ENCODE results near the gene ANKRD62.

ANKRD62 gene

DNA sequence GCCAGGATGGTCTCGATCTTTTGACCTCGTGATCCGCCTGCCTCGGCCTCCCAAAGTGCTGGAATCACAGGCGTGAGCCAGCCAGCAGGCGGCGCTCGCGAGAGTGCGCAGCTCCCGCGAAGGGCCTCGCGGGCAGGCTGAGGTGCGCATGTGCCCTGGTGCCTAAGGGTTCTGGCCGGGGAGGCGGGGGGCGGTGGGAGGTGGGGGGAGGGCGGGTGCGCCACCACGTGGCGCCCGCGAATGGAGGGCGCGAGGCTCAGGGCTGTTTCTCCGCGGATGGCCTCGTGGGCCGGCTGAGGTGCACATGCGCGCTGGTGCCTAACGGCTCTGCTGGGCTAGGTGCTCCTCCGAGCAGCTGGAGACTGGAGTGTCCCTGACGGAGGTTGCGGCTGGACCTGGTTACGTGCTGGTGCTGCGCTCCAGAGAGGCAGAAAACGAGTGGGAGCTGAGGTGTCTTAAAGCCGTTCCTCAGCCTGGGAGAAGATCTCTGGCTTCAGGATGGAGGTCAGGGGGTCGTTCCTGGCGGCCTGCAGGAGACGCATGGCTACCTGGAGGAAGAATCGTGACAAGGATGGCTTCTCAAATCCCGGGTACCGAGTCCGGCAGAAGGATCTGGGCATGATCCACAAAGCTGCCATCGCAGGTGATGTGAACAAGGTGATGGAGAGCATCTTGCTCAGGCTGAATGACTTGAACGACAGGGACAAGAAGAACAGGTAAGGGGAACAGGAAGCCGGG is at the start of gene ANKRD62:
ANKRD62 (plus strand) TSS at position 324 of the 738 bp plus-strand sequence; CDS start at position 499, 175 bp downstream.
- no peak for FAIRE-seq

DNA sequence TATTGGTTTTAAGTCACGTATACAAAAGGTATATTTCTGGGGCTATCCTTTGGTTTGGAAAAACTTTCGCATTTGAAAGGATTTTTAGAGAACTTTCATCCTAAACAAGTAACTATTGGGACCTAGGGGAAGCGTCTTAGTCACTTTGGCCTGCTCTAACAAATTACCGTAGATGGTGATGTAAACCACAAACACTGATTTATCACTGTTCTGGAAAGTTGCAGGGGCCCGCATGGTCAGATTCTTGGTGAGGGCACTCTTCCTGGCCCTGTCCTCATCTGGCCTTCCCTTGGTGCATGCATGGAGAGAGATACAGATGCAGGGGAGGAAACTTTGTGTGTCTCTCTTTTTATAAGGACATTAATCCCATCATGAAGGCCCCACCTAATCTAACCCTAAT is 49.1 kb upstream of the ANKRD62 start:
- no peak for FAIRE-seq

DNA sequence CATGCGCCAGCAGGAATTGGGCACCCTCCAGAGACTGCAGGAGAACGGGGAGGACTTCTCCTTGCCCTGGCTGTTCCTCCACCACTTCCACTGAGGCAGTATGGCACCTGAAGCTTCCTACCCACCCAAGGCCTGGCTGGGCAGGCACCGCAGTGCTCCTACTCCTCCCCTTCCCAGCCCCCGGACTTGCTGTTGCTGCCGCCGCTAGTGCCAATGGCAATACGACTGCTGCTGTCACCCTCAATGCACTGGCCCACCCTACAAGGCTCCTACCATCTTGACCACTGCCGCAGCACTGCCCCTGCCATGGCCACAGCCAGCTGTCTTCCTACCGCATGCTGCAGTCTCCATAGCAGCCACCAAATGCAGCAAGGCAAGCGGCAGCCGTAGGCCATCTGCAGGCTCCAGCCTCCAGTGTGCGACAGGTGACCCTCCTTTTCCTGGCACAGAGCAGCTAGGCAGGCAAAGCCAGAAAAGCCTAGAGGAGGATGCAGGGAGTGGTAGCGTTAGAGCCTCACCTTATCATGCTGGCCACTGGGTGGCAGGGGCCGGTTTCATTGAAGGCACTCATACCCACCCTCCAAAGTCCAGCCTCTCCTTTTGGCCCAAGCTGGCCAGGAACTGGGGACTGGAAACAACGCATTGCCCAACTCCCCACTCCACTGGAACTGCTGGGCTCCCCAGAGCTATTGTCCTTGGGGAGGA is 47.4 kb upstream of the ANKRD62 start:
- no peak for FAIRE-seq

DNA sequence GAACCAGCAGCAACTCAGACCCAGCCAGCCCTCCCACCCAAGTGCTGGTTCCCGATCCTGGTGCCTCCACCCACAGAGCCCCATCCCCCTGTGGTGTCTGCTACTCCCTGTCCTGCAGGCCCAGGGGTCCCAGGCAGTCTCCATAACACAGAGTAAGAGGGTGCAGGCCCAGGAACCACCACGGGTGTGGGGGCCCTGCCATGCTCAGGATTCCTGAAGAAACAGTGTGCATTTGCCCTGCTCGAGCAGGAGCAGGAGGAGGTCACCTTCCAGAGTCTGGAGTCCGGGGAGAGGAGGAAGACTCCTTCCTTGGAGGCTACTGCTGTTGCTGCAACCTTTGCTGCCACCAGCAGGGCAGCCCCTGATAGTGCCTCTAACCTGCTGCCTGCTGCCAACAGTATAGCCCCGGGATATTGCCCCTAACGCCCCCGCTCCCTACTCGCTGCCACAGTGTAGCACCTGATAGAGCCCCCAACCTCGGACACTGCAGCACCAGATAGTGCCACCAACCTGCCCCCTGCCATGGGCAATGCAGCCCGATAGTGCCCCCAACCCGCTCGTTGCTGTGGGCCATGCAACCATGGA is 46.8 kb upstream of the ANKRD62 start:
- no peak for FAIRE-seq

DNA sequence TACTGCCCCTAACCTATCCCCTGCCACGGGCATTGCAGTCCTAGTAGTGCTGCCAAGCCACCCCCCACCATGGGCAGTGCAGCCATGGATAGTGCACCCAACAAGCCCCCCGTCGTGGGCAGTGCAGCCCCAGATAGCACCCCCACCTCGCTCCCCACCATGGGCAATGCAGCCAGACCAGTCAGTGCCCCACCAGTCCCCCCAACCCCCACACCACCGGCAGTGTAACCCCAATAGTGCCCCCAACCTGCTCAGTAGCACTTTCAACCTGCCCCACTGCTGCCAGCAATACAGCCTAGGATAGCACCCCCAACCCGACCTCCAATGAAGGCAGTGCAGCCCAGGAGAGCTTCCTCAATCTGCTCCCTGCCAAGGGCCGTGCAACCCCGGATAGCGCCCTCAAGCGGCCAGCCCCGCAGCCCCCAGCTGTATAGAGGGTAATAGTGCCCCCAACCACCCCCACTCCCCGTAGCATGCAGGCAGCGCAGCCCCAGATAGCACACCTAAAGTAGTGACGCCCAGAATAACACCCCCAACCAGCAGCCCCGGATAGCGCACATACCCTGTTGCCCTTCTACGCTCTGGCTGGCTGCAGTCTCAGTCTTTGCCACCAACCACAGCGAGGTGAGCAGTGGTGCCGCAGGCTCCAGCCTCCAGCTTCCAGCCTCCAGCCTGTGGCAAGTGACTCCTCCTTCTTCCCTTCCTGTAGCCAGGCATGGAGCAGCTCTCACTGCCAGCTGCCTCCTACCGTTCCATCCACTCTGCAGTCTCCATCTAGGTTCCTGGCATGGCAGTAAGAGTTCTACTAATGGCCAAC is 45.4 kb upstream of the ANKRD62 start:
- no peak for FAIRE-seq

DNA sequence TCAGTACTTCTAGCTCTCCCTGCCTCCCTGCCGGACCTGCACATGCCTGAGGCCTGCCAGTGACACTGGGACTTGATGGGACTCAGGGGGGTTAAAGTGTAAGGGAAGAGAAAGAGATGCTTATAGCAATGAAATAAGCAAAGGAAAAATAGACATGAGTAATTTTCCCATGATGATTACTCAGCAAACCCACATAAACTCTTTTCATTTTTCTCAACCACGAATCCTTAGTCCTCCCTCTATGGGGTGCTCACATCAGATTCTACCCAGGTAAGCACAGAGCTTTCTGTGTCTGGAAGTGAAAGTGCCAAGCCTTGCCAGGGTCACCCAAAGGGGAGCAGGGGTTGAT is 44.8 kb upstream of the ANKRD62 start:
- no peak for FAIRE-seq

DNA sequence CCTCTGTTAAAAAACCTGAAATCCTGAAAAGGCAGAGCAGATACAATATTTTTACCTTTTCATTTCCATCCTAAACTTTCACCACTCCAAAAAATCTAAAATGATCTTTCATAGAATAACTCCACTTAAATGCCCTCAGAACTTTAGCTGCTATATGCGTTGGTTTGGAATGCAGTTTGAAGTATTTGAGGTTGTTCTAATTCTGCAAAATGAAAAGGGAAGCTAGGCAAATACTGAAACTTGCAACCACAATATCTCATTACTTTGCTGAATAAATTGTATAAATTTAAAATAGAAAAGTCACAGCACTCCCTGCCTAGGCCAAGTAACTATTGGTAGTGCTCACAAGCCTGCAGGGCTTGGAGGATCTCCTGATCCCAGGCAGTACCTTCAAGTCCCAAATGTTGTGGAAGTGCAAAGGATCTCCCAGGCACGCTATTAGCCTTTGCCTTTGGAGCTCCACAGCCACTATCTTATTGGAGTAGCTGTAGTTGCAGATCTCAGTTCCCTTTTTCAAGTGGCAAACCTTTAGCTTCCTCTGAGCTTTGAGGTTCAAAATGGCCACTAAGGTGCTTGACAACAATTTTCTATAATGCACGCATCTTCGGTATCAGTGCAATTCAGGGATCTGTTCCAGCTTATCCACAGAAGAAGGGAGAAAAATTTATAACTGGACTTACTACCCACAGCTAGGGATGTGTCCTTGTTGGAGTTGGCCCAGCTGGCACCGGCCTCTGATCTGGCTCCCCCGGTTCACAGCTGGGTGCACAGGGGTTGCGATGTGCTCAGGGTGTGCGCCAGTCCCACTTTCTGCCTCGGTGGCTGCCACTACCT is 43.4 kb upstream of the ANKRD62 start:
- no peak for FAIRE-seq

DNA sequence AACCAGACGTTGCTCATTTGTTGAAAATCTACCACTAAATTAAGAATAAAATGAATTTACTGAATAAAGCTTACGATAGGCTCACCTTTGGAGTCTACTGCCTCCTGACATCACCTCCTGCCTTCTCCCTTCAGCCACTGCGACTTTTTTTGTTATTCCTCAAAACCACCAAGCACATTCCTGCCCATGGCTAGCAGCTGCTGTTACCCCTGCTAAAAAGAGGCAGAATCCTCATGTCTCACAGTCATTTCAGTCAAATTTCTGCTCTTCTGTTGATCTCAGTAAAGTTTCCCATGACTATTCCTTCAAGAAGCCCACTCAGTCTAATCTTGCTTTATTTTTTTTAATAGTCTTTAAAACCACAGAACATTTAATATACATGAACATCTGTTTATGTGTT is 40.8 kb upstream of the ANKRD62 start:
- no peak for FAIRE-seq

DNA sequence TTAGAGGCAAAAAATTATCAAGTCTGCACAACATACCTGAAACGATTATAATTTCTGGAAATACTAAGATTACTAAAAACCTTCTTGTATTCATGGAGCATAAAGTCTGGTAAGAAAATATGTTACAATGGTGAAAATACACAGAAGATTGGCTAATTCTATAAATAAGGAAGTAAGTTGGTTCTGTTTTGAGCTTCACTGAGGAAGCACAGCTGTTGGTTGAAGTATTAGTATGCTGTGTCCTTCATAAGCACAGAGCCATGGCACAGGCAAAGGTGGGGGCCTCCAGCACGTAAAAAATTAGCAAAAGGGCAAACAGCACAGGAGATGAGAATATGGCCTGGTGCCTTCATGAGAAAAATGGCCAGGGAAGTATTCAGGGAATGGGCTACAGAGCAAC is 40.4 kb upstream of the ANKRD62 start:
- no peak for FAIRE-seq

DNA sequence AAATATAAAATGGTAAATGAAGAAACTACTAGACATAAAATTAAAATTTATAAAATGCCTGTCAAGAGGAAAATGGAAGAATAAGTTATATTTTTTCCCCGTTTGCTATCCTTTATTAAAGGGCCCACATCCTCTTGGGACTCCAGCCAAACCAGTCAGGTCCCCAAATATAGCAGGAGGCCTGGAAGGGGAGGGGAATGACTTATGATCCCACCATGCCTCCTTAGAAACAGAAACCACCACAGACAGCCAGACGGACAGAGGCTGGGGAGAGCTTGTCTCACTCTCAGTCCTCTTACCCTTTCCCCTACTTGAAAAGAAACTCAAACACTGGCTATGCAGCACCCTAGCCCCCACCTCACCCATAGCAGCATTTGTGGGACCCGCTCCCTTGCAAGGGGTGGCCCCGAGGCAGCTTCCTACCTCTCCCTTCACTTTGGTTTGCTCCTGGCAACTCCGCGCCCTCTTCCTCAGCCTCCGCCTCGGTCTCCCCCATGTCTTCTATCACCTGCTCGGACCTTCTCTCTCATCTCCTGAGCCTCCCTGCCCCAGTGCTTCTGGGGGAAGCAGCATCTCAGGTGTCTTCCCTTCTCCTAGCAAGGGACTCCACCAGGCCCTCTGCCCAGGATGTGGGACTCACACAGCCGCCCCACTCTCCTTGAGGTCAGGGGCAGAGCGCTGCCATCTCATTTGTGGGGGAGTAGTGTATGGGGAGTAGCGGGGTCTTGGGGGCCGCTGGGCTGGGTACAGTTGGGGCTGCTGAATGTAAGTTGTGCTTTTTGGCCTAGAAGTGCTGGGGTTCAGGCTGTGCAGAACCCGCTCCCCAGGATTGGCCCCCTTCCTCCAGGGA is 37.4 kb upstream of the ANKRD62 start:
- FAIRE-seq = no peak

DNA sequence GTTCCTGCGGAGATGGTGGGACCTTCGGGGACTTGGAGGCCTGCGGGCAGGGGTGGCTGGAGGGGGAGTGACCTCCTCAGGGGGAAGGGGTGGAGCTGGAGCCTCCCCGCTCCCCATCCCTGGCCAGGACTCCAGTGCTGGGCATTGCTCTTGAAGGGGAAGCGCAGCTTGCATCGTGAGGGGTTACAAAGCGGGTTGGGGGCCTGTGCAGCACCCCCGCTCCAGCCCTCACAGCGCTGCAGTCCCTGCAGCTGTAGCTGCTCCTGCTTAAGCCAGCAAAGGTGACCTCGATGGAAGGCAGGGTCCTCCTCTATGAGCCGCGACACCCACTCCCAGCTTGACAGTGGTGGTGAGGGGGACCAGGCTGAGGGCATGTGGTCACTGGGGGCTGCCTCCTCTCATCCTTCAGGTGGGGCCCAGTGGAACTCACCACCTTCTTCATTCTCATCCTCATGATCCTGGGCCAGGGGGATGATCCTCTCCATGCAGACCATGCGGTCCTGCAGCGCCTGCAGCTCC is 36.7 kb upstream of the ANKRD62 start:
- no peak for FAIRE-seq

DNA sequence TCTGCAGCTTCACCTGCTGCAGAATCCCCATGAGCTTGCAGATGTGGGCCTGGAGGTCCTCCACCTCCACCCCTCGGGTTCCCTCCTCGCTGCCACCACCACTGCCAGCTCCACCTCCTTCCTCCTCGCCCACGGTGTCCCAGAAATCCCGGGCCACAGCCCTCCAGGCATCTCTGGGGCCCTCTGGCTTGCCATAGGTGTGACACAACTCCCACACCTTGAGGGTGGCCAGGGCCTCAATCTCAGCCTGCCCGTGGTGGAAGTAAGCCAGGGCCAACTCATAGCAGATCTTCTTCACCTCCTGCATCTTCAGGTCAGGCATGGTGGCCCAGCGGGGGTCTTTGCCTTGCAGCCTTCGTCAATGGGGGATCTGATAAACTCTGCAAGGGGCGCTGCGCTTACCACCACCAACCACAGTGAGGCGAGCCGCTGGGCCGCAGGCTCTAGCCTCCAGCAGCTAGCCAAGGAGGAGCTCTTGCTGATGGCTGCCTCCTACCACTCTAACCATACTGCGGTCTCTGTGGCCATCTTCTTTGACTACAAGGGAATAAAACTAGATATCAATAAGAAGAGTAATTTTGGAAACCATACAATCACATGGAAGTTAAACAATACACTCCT is 36.1 kb upstream of the ANKRD62 start:
- FAIRE-seq = no peak

DNA sequence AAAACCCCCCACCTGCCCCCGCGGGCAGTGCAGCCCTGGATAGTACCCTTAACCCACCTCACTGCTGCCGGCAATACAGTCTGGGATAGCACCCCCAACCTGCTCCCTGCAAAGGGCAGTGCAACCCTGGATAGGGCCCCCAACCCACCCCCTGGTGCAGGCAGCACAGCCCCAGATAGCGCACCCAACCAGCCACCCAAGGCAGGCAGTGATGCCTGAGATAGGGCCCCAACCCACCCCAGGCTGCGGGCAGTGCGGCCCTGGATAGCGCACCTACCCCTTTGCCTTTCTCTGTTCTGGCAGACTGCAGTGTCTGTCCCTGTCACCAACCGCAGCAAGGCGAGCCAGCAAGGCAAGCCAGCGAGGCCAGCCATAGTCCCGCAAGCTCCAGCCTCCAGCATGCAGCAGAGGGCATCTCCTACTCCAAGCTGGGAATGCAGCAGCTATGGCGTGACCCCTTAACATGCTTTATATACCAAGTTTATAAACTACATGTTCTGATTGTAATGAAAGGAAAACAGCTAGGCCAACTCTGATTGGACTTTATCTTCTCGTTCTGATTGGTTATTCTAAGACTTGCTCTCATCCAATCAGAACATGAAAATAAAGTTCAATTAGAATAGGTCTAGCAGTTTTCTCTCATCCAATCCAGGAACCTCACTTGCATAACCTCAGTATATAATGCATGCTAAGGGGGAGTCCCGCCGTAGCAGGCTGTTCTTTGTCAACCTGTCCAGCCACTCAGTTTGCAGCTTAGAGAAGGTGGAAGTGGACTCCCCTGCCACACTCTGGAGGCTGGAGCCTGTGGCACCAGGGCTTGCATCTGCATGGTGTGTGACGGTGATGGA is 34.1 kb upstream of the ANKRD62 start:
- FAIRE-seq = no peak

DNA sequence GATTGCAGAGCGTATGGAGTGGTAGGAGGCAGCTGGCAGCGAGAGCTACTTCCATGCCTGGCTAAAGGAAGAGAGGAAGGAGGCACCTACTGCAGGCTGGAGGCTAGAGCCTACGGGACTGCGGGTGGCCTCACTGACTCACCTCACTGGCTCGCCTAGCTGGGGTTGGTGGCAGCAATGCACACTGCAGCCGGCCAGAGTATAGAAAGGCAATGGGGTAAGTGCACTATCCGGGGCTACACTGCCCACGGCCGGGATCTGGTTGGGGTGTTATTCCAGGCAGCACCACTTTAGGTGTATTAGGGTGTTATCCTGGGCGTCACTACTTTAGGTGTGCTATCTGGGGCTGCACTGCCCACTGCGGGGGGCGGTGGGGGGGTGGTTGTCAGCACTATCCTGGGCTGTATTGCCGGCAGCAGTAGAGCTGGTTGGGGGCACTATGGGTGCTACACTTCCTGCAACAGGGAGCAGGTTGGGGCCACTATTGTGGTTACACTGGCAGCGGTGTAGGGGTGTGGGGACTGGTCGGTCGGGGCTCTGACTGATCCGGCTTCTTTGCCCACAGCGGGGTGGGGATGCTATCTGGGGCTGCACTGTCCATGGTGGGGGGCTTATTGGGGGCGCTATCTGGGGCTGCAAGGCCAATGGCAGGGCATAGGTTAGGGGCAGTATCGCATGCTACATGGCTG is 33.3 kb upstream of the ANKRD62 start:
- no peak for FAIRE-seq

DNA sequence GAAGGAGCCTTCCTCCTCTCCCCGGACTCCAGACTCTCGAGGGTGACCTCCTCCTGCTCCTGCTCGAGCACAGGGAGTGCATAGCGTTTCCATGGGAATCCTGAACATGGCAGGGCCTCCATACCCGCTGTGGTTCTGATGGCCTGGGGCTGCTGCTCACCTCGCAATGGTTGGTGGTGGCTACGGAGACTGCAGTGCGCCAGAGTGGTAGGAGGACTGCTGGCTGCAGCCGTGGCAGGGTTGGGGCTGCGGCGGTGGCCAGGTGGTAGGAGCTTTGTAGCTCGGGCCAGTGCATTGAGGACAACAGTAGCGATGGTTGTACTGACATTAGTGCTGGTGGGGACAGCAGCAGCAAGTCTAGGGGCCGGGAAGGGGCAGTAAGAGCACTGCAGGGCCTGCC is 32.0 kb upstream of the ANKRD62 start:
- no peak for FAIRE-seq

DNA sequence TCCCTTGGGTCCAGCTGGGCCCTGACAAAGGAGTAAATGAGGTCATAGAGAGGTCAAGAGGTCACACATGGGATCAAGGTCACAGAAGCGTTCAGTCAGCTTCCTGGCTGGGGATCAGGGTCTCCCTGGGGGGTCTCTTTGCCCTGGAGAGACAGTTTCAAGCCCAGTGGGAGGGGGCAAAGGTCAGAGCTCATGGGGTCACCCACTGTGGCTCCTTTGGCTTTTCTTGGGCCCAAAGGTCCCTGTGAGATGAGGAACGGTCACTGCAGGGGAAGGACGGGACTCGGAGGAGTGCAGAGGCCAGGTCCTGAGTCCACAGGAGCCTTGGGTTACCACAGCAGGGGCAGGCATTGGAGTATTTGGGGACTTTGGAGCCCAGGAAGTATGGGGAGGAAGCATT is 30.7 kb upstream of the ANKRD62 start:
- no peak for FAIRE-seq

DNA sequence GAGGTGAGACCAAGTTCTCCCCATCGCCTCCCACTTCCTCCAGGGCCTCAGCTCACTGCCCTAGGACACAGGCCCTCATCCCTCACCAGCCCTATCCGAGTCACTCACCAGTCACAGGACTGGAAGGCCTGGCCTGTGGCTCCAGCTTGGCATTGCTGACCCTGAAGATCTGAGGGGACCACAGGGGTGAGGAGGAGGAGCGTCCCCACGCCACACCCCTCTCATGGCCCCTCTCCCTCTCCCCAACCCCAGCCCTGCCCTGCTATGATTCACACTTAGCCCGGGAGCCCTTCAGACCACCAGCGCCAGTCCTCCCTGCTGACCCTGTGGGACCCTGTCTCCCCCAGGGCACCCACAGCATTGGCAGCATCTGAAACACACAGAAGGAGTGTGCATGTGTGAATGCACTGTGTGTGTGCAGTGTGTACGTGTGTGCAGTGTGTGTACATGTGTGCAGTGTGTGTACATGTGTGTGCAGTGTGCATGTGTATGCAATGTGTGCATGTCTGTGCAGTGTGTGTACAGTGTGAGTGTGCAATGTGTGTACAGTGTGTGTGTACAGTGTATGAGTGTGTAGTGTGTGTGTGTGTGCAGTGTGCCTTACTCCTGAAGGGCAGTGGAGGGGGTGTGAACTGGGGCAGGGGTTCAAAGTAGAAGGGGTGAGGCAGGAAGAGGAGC is 29.4 kb upstream of the ANKRD62 start:
- no peak for FAIRE-seq

DNA sequence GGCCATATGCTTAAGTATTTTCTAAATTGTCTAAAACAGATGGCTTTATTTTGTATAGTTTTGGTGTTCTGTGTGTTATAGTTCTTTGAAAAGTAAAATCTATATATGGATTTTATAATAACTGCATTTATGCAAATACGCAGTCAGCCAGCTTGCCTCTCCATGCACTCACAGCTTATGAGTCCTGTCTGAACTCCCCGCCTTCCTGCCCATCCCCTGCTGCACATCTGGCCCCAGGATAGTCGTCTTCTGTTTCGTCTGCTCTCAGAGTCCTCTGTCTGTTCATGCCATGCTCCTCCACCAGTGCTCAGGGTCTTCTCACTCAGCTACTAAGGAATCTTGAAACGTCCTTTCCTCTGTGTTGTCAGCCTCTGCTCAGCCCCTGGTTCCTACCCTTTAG is 28.2 kb upstream of the ANKRD62 start:
- no peak for FAIRE-seq
